NCI-H2196 (cell line): ENCODE measurements around the gene SSBP3.

ENCODE experiments used
- DNase-seq: peaks from one replicate; lab custom pipeline; 2025; ENCODE audit not compliant: unreplicated experiment; lab: John Stamatoyannopoulos, UW

The SSBP3 gene

GRCh38 chr1:54191525-54191924 lies 214.7 kb downstream of the SSBP3 start:
- DNase-seq = no peak

GRCh38 chr1:54190526-54190925 lies 215.7 kb downstream of the SSBP3 start:
- DNase-seq = no peak

GRCh38 chr1:54188291-54188690 lies 217.9 kb downstream of the SSBP3 start:
- no peak for DNase-seq

GRCh38 chr1:54186056-54186455 lies 220.1 kb downstream of the SSBP3 start:
- no peak for DNase-seq

GRCh38 chr1:54180701-54181360 lies 225.4 kb downstream of the SSBP3 start:
- DNase-seq = no peak

- DNase-seq = no peak
Measured at GRCh38 chr1:54178296-54179070, 227.7 kb downstream of the SSBP3 start.

DNA sequence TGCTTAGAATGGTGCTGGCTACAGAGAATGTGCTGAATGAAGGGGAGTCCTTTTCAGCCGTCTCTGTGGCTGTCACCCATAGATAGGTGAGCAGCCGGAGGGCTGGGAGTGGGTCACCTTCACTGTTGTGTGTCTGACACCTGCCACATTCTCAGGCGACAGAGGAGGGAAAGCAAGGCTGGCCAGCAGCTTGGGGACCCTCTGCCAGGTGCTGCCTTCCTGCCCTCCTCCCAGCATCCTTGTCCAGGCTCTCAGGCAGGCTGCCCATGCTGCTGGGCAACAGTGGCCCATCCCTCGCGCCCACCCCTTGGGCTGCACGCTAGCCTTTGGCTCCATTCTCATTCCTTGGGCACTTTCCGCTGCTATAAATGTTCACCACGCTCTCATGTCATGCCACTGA lies 228.5 kb downstream of the SSBP3 start:
- no peak for DNase-seq

DNA sequence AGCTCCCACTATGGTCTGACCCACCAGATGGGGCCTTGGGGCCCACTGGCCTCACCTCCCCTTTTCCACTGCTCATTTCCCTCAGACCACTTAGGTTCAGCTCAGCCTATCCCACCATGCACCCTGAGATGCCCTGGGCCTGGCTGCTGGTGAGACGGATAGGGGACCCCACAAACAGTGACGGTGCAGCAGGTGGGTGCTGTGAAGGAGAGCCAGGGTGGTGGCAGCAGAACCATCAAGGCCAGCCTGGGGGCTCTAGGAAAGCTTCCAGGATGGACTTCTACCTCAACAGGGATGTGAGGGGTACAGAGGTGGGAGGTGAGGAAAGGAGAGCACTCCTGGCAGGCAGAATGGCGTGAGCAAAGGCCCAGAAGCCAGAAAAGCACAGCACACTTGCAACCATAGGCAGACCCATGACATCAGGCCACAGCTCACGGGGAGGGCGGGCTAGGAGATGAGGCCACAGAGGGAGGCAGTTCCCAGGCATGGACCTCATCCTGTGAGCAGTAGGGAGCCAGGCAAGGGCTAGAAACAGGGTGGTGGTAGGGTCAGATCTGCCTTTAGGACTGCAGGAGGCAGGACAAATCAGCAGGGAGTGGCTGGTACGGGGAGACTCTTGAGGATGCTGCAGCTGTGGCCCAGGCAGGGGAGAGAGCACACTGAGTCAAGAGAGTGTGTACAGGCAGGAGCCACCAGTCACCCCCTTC lies 229.4 kb downstream of the SSBP3 start:
- no peak for DNase-seq
